ENCODE data around the gene PREX1.

The PREX1 gene

GRCh38 chr20:48706710-48707365 lies 121.0 kb downstream of the PREX1 start:
- no peak overlapping the region for H3K4me3 Mint-ChIP-seq
- no peaks in the 10 kb centered on the region for H3K9me3 Mint-ChIP-seq
- H3K4me1 Mint-ChIP-seq, result peaks cover 25% of the 10 kb centered on the region
- no peaks in the 10 kb centered on the region for H3K27me3 Mint-ChIP-seq
- H3K27ac Mint-ChIP-seq, result no peak overlapping the region
- peaks cover 3% of the 10 kb centered on the region for H3K36me3 Mint-ChIP-seq

- no peak overlapping the region for H3K4me3 Mint-ChIP-seq
- no peaks in the 10 kb centered on the region for H3K27me3 Mint-ChIP-seq
- no peak overlapping the region for H3K27ac Mint-ChIP-seq
- no peaks in the 10 kb centered on the region for H3K9me3 Mint-ChIP-seq
- H3K4me1 Mint-ChIP-seq, result peaks cover 29% of the 10 kb centered on the region
- H3K36me3 Mint-ChIP-seq, result peaks cover 3% of the 10 kb centered on the region
Measured at GRCh38 chr20:48706116-48706656, 121.6 kb downstream of the PREX1 start.

GRCh38 chr20:48705240-48706115 lies 122.3 kb downstream of the PREX1 start:
- H3K27me3 Mint-ChIP-seq, result no peaks in the 10 kb centered on the region
- no peak overlapping the region for H3K27ac Mint-ChIP-seq
- peaks cover 29% of the 10 kb centered on the region for H3K4me1 Mint-ChIP-seq
- no peaks in the 10 kb centered on the region for H3K9me3 Mint-ChIP-seq
- peaks cover 3% of the 10 kb centered on the region for H3K36me3 Mint-ChIP-seq
- no peak overlapping the region for H3K4me3 Mint-ChIP-seq

GRCh38 chr20:48704761-48705160 lies 123.0 kb downstream of the PREX1 start:
- Mint-ChIP-seq H3K27me3 (no peaks in the 10 kb centered on the region), H3K4me3 (no peak overlapping the region), H3K9me3 (no peaks in the 10 kb centered on the region), H3K36me3 (peaks cover 3% of the 10 kb centered on the region), H3K4me1 (peaks cover 29% of the 10 kb centered on the region), H3K27ac (no peak overlapping the region)

GRCh38 chr20:48703511-48704219 lies 124.1 kb downstream of the PREX1 start:
- Mint-ChIP-seq H3K4me3 (no peak overlapping the region), H3K27me3 (no peaks in the 10 kb centered on the region), H3K36me3 (peaks cover 5% of the 10 kb centered on the region), H3K27ac (no peak overlapping the region), H3K9me3 (no peaks in the 10 kb centered on the region), H3K4me1 (peaks cover 29% of the 10 kb centered on the region)

- Mint-ChIP-seq H3K27me3 (no peaks in the 10 kb centered on the region), H3K27ac (no peak overlapping the region), H3K9me3 (no peaks in the 10 kb centered on the region), H3K4me1 (peaks cover 27% of the 10 kb centered on the region), H3K36me3 (peaks cover 2% of the 10 kb centered on the region), H3K4me3 (no peak overlapping the region)
Measured at GRCh38 chr20:48703107-48703506, 124.7 kb downstream of the PREX1 start.

- Mint-ChIP-seq H3K27me3 (no peaks in the 10 kb centered on the region), H3K36me3 (peaks cover 2% of the 10 kb centered on the region), H3K4me1 (peaks cover 23% of the 10 kb centered on the region), H3K27ac (no peak overlapping the region), H3K4me3 (no peak overlapping the region), H3K9me3 (no peaks in the 10 kb centered on the region)
Measured at GRCh38 chr20:48702455-48702913, 125.3 kb downstream of the PREX1 start.

- H3K4me1 Mint-ChIP-seq, result peaks cover 15% of the 10 kb centered on the region
- no peaks in the 10 kb centered on the region for H3K9me3 Mint-ChIP-seq
- H3K4me3 Mint-ChIP-seq, result no peak overlapping the region
- no peaks in the 10 kb centered on the region for H3K27me3 Mint-ChIP-seq
- peaks cover 2% of the 10 kb centered on the region for H3K36me3 Mint-ChIP-seq
- H3K27ac Mint-ChIP-seq, result no peak overlapping the region
Measured at GRCh38 chr20:48701702-48702101, 126.1 kb downstream of the PREX1 start.

- Mint-ChIP-seq H3K36me3 (peaks cover 5% of the 10 kb centered on the region), H3K4me1 (peaks cover 7% of the 10 kb centered on the region), H3K27ac (no peak overlapping the region), H3K27me3 (no peaks in the 10 kb centered on the region), H3K9me3 (no peaks in the 10 kb centered on the region), H3K4me3 (no peak overlapping the region)
Measured at GRCh38 chr20:48698507-48699267, 129.1 kb downstream of the PREX1 start.

GRCh38 chr20:48697845-48698491 lies 129.8 kb downstream of the PREX1 start:
- no peak overlapping the region for H3K27ac Mint-ChIP-seq
- H3K9me3 Mint-ChIP-seq, result no peaks in the 10 kb centered on the region
- H3K27me3 Mint-ChIP-seq, result no peaks in the 10 kb centered on the region
- H3K4me3 Mint-ChIP-seq, result no peak overlapping the region
- H3K4me1 Mint-ChIP-seq, result peaks cover 7% of the 10 kb centered on the region
- H3K36me3 Mint-ChIP-seq, result peaks cover 5% of the 10 kb centered on the region

GRCh38 chr20:48696671-48697070 lies 131.1 kb downstream of the PREX1 start:
- H3K36me3 Mint-ChIP-seq, result peaks cover 5% of the 10 kb centered on the region
- H3K9me3 Mint-ChIP-seq, result no peaks in the 10 kb centered on the region
- H3K27ac Mint-ChIP-seq, result no peak overlapping the region

GRCh38 chr20:48695738-48696137 lies 132.1 kb downstream of the PREX1 start:
- Mint-ChIP-seq H3K4me1 (peaks cover 4% of the 10 kb centered on the region), H3K27ac (no peak overlapping the region), H3K4me3 (no peak overlapping the region), H3K27me3 (no peaks in the 10 kb centered on the region), H3K9me3 (no peaks in the 10 kb centered on the region), H3K36me3 (peaks cover 5% of the 10 kb centered on the region)

More at GRCh38 chr20:48696671-48697070, 131.1 kb downstream of the PREX1 start:
- H3K27me3 Mint-ChIP-seq, result no peaks in the 10 kb centered on the region
- peaks cover 7% of the 10 kb centered on the region for H3K4me1 Mint-ChIP-seq
- no peak overlapping the region for H3K4me3 Mint-ChIP-seq

GRCh38 chr20:48695255-48695654 lies 132.5 kb downstream of the PREX1 start:
- H3K9me3 Mint-ChIP-seq, result no peaks in the 10 kb centered on the region
- H3K27me3 Mint-ChIP-seq, result no peaks in the 10 kb centered on the region
- H3K36me3 Mint-ChIP-seq, result peaks cover 5% of the 10 kb centered on the region
- H3K4me1 Mint-ChIP-seq, result peaks cover 4% of the 10 kb centered on the region
- H3K4me3 Mint-ChIP-seq, result no peak overlapping the region
- H3K27ac Mint-ChIP-seq, result no peak overlapping the region

GRCh38 chr20:48694381-48694865 lies 133.4 kb downstream of the PREX1 start:
- no peaks in the 10 kb centered on the region for H3K27me3 Mint-ChIP-seq
- peaks cover 2% of the 10 kb centered on the region for H3K36me3 Mint-ChIP-seq
- no peaks in the 10 kb centered on the region for H3K9me3 Mint-ChIP-seq
- no peak overlapping the region for H3K4me3 Mint-ChIP-seq
- peaks cover 4% of the 10 kb centered on the region for H3K4me1 Mint-ChIP-seq
- no peak overlapping the region for H3K27ac Mint-ChIP-seq
